ENCODE results near the gene BPNT1.
"Not testable (repeated sequence)": the region's sequence is repeated elsewhere in the genome, so short reads cannot be mapped to it uniquely, and the experiment has no call there.

Gene BPNT1

GRCh38 chr1:220076861-220077762 is 12.5 kb downstream of the BPNT1 start:
- no peak for DNase-seq

DNA sequence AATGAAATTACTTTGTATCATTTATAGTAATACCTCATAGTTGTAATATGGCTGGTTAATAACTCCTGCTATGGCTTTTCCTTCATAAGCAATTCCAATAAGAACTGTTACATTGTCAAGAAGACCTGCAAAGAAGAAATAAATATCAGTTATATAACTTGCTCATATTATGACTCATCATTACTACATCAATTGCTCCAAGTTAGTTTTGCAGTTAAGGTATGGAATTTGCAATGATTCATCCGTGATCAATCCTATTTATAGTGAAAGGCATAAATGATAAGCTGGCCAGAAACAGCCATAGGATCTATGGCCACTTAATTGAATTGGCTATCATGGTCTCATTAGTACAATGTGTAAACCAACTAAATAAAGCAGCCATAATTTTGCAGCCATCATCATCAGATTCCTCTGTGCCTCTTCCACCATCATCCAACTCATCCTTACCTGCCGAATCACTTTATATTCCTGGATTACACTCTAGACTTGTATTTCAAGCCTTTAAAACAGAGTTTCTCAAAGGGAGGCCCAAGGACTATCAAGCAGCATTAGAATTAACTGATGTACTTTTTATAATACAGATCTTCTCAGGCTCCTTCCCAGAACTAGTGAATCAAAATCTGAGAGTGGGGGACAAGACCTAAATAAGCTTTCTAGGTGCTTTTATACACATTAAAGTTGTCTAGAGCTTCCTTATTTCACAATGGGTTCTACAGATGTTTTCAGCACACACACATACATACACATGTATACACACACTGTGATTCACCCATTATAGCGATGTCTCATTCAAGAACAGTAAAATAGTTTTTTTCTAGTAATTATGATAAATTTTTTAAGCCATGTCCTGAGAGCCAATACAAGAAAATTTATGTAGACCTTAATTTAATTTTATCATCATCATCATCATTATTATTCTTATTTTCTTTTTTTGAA is 22.1 kb downstream of the BPNT1 start:
- no peak for DNase-seq

- no peak for DNase-seq
Observed at GRCh38 chr1:220062629-220063028, 27.0 kb downstream of the BPNT1 start.

GRCh38 chr1:220060876-220061275 is 28.7 kb downstream of the BPNT1 start:
- DNase-seq, result no peak

GRCh38 chr1:220056374-220056773 is 33.2 kb downstream of the BPNT1 start:
- no peak for DNase-seq

GRCh38 chr1:220046052-220046930 is 43.3 kb downstream of the BPNT1 start, which contains the start of gene EPRS1:
TSS of gene EPRS1 (minus strand) at chr1:220046505. CDS start at chr1:220046388, 117 bp downstream.
- peak; percentile 98 for DNase-seq

DNA sequence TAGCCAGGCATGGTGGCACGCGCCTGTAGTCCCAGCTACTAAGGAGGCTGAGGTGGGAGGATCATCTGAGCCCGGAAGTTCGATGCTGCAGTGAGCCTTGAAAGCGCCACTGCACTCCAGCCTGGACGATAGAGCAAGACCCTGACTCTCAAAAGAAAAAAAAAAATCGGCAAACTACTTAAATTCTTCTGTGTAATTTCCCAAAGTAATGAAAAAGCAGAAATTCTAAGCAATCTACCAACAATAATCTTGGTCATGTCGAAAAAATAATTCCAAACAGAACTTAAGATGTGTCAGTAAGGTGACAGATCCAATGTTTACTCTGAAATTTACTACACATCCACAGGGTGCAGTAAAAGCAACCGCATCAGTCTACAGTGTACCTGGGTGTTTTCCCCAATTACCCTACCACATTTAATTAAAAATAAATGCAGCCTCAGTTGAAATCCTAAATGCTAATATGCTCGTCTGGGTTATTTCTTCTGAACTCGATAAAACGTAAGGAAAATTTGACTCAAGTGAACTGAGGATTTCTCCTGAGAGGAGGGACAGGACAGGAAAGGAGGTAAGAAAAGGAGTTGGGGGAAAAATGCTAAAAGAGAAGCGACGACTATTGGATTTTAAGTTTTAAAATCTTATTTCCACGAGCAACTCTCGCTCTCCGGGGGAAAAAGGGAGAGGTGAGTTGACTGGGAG is 44.1 kb downstream of the BPNT1 start:
- no peak for DNase-seq

GRCh38 chr1:220044678-220045355 is 44.8 kb downstream of the BPNT1 start:
- no peak for DNase-seq

DNA sequence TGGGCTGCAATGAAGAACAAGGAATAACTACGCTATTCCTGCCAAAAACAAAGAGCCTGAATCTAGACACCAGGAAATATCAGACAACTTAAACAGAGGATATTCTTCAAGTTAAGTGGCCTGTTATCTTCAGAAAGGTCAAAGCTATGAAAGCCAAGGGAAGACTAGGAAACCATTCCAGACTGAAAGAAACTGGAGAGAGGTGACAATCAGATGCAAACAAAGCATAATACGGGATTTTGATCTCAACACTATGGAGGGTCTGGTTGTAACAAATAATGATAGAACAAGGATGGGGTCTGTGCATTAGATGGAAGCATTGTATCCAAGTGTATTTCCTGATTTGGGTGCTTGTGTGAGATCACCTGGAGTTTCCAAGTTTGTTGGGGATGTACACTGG is 45.9 kb downstream of the BPNT1 start:
- no peak for DNase-seq

- DNase-seq, result no peak
Observed at GRCh38 chr1:220040028-220040596, 49.5 kb downstream of the BPNT1 start.

- no peak for DNase-seq
Observed at GRCh38 chr1:220038640-220039039, 50.9 kb downstream of the BPNT1 start.

DNA sequence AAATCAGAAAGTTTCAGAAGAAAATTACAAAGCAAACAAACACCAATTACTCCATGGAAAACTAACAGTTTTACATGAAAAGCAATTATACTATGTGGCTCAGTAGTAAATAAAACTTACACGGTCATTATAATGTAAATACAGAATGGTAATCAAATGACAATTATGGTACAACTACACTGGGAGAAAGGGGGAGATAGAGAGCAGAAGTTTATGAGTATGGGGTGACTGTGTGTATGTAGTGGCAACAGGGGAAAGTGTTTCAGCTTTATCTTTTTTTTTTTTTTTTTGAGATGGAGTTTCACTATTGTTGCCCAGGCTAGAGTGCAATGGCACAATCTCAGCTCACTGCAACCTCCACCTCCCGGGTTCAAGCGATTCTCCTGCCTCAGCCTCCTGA is 51.8 kb downstream of the BPNT1 start:
- not testable (repeated sequence) for DNase-seq

GRCh38 chr1:220032911-220033310 is 56.7 kb downstream of the BPNT1 start:
- DNase-seq, result no peak

DNA sequence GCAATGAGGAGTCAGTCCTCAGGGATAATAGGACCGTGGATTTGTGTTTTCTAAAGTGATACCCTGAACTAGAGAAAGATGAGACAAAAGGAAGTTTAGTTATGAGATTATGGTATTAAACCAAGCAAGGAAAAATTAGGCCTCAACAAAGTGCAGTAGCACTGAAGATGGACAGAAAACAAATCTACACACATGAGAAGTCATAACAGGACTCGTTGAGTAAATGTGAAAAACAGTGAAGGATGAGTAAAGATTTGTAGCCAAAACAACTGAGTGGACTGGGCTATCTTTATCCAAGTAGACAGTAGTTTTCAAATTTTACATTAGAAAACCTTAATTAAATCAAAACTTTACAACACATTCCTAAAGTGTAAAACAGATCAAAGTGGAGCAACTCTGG is 58.3 kb downstream of the BPNT1 start:
- DNase-seq, result no peak

DNA sequence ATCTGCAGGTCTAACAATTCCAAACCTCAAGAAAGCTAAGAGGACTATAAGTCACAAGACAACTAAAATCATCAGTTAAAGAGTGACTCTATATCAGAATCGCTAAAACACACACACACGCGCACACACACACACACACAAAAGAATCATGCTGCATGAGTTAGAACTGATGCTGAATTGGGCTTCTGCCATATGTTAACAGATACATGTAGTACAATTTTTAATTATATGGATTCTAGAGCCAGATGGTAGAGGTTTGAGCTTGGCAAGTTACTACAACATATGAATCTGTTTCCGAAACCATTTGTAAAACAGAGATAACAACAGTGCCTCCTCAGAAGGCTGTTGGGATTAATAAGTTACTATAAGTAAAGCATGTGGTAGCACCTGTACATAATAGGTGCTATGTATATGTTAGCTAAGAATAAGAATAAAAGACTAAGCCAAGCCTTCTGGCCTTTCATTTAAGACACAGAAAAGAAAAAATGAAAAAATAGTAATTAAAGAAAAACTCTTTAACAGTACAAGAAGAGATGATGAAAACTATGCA is 61.2 kb downstream of the BPNT1 start:
- DNase-seq, result no peak

DNA sequence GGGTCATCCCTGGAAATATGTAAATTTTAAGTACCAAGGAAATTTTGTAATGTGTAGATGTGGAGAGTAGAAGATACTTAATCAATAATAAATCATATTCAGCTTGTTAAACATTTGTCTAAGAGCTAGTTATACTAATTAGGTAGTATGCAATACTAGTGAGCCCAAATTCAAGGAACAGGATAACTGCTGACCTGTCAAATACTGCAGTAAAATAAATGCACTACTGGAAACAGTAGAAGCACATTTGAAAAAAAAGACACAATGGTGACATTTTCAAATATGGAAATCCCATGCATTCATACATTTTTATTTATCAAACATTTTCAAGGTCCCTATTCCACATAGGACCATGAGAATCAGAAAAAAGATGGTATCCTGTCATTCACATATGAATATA is 70.5 kb downstream of the BPNT1 start:
- no peak for DNase-seq

GRCh38 chr1:220013497-220013896 is 76.1 kb downstream of the BPNT1 start:
- no peak for DNase-seq

DNA sequence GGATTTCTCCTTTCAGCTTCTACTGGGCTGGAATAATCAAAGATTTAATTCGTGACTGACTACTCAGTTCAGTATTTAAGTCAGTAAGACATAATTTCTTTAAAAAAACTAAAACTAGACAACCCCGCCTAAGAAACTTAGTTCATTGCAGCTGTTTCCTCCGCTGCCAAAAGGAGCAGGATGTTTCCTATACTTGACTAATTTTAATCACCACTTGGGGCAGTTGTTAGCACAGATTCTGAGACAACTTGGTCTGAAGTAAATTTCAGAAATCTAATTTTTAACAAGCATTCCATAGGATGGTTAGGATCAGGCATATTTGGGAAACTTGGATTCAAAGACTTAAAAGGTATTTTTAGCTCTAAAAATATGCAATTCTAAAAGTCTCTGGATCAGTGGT is 77.3 kb downstream of the BPNT1 start:
- no peak for DNase-seq

GRCh38 chr1:220011620-220012019 is 78.0 kb downstream of the BPNT1 start:
- DNase-seq, result no peak
